A673 (cell line): ENCODE data around the gene UBE2D3. TPM values are rescaled to one million over a fixed set of nuclear protein-coding genes. Genes with fewer than 3 reads are reported as not detected.

Source experiments
- BruUV-seq: library from RNA; stranded (reverse); fragments of 400-500 nt; replicated peaks from 2 replicates; lab custom pipeline; 2021; lab: Mats Ljungman, UMichigan
- CTCF ChIA-PET: fragments of 300-600 bp; sonication (Branson Sonifier 250); formaldehyde crosslinking; loops from one replicate; lab custom pipeline; 2022; ENCODE audit warnings: antibody characterized with exemption; lab: Charles Lee
- POLR2A ChIA-PET: fragments of 300-600 bp; sonication (Branson Sonifier 250); formaldehyde crosslinking; loops from one replicate; lab custom pipeline; 2022; ENCODE audit warnings: antibody characterized with exemption; ENCODE audit not compliant: low non-redundant PET; lab: Charles Lee
- DNase-seq: peaks from one replicate; pipeline ENCODE4 v3.0.0-alpha.2; 2015; ENCODE audit warnings: low spot score
- H3K27ac ChIP-seq: fragments of 200-600 bp; sonication (generic); 2 replicates; pipeline ENCODE4 v1.5.1; 2016; ENCODE audit warnings: mixed run types, low read depth, mild to moderate bottlenecking, mixed read lengths, antibody characterized with exemption, low read length; ENCODE audit not compliant: poor library complexity, severe bottlenecking
- H3K27me3 ChIP-seq: fragments of 200-600 bp; sonication (generic); replicated peaks from 2 replicates; pipeline ENCODE4 v1.6.1; 2017; ENCODE audit warnings: mixed run types, low read depth, mild to moderate bottlenecking, mixed read lengths, antibody characterized with exemption, low read length; ENCODE audit not compliant: insufficient read depth, poor library complexity
- H3K36me3 ChIP-seq: fragments of 200-600 bp; sonication (generic); 2 replicates; pipeline ENCODE4 v1.6.1; 2016; ENCODE audit warnings: mixed run types, mild to moderate bottlenecking, mixed read lengths, antibody characterized with exemption, low read length; ENCODE audit not compliant: insufficient read depth, poor library complexity, severe bottlenecking
- H3K4me1 ChIP-seq: fragments of 200-600 bp; sonication (generic); 2 replicates; pipeline ENCODE4 v1.6.1; 2017; ENCODE audit warnings: mixed run types, mild to moderate bottlenecking, mixed read lengths, antibody characterized with exemption, low read length; ENCODE audit not compliant: insufficient read depth, poor library complexity, severe bottlenecking
- H3K4me3 ChIP-seq: fragments of 200-600 bp; sonication (generic); 2 replicates; pipeline ENCODE4 v1.5.1; 2016; ENCODE audit warnings: low read depth, mixed run types, mild to moderate bottlenecking, mixed read lengths, low read length; ENCODE audit not compliant: poor library complexity, severe bottlenecking
- H3K9me3 ChIP-seq: fragments of 200-600 bp; sonication (generic); 2 replicates; pipeline ENCODE4 v1.6.1; 2016; ENCODE audit warnings: mixed run types, low read depth, mild to moderate bottlenecking, mixed read lengths, antibody characterized with exemption, low read length; ENCODE audit not compliant: poor library complexity, severe bottlenecking
- EZH2 ChIP-seq: fragments of 200-600 bp; sonication (generic); IDR thresholded peaks from 2 replicates; pipeline ENCODE4 v1.6.1; 2017; ENCODE audit warnings: borderline replicate concordance, low read depth, mild to moderate bottlenecking, mixed read lengths, antibody characterized with exemption, low read length; ENCODE audit not compliant: poor library complexity, severe bottlenecking
- intact Hi-C: fragments of 100-400 bp; cut with micrococcal nuclease; formaldehyde crosslinking; loops from one replicate; pipeline ENCODE4 v1.10.0; 2022; ENCODE audit not compliant: unreplicated experiment
- total RNA-seq: library from RNA; stranded (reverse); gene quantifications from 2 replicates; pipeline ENCODE4 v1.2.3, GENCODE V29; 2021
- TF ChIP-seq, protein P1 (sequence below): fragments of 300-800, 200-600 bp; sonication (generic); conservative IDR thresholded peaks from 2 replicates; pipeline ENCODE4 v1.5.1; 2017; ENCODE audit warnings: low read depth, mild to moderate bottlenecking, antibody characterized with exemption, low read length, moderate library complexity, mixed read lengths

UBE2D3 gene
- total RNA-seq, 1 experiment from 2014 or later, result 378 TPM

DNA sequence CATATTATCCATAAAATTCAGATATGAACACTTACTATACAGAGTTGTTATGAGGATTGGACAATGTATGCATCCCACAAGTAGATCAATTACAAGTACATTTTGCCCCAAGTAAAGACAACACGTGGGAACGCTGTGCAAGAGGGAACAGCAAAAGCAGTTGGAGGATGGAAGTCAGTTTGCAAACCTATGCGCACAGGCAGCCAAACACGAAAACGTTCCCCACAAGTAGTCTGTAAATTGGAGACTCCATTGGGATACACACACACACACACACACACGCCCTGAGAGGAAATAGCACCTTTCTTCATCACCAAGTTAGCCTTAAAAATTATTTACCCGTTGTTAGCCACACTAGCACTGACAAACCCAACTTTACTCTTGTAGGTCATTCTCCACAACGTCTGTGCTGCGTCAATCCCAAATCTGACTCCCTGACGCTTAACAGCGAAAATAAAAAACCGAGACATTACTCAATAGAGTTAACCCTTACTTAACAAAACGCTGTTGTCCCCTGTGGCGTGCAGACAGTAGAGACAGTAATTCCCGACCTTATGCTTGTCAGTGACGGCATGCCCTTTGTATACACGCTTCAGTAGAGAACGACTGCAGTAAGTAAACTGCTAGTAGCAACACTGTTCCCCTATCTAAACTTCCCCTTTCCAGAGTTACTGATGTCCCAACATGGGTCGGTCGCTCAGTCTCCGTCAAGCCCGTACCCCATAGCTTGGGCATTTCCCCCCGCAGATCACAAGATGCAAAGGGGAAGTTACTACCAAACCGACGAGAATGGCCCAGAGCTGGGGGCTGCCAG lies 67.3 kb downstream of the UBE2D3 start:
- Histone ChIP-seq H3K9me3 (no peaks in the 10 kb centered on the region), H3K36me3 (no peaks in the 10 kb centered on the region), H3K4me3 (peak overlapping the region; percentile 73), H3K27me3 (no peaks in the 10 kb centered on the region), H3K4me1 (peaks cover 6% of the 10 kb centered on the region), H3K27ac (no peak overlapping the region)
- ChIA-PET CTCF (no interaction called here), POLR2A (no interaction called here)
- peak; percentile 49 for DNase-seq
- intact Hi-C loops, result loop anchor here (10.0 kb wide), 1 partner anchor 135 kb away; no protein-coding TSS in a partner anchor
- no peak for TF ChIP-seq EZH2
- TF ChIP-seq, protein P1, sequence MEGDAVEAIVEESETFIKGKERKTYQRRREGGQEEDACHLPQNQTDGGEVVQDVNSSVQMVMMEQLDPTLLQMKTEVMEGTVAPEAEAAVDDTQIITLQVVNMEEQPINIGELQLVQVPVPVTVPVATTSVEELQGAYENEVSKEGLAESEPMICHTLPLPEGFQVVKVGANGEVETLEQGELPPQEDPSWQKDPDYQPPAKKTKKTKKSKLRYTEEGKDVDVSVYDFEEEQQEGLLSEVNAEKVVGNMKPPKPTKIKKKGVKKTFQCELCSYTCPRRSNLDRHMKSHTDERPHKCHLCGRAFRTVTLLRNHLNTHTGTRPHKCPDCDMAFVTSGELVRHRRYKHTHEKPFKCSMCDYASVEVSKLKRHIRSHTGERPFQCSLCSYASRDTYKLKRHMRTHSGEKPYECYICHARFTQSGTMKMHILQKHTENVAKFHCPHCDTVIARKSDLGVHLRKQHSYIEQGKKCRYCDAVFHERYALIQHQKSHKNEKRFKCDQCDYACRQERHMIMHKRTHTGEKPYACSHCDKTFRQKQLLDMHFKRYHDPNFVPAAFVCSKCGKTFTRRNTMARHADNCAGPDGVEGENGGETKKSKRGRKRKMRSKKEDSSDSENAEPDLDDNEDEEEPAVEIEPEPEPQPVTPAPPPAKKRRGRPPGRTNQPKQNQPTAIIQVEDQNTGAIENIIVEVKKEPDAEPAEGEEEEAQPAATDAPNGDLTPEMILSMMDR, result no peak
- BruUV-seq, result no TSS peak

DNA sequence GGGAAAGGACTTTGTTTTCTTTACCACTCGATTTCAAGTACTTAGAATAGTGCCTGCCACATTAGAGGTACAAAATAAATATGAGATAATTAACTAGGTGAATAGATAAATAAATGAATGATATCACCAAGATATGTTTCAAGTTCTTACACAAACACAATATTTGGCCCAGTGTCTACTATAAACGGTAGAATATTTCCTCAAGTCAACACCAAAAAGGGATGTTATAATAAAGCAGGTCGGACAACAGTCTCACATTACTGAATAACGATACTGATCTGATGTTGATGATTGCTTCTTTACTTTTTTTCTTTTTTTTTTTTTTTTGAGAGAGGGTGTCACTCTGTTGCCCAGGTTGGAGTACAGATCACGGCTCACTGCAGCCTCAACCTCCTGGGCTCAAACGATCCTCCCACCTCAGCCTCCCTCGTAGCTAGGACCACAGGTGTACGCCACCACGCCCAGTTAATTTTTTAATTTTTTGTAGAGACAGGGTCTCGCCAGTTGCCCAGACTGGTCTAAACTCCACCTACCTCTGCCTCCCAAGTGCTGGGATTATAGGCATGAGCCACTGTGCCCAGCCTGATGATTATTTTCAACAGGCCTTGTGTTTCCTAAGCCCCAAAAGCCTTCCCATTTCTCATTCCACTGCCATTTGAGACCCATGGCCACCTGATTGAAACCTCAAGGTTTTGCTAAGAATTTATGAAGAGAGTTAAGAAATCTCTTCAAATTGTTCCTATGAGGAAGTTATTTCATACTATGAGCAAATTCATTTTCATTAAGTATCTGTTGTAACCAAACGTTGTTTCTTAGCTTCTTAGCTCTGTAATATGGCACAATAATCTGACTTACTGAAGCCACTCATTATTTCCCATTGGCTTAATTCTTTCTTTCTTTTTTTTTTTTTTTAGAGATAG lies 68.8 kb downstream of the UBE2D3 start:
- TF ChIP-seq EZH2, result no peak
- TF ChIP-seq, protein P1, result no peak
- no peaks in the 10 kb centered on the region for H3K9me3 ChIP-seq
- DNase-seq, result no peak
- H3K27me3 ChIP-seq, result no peaks in the 10 kb centered on the region
- intact Hi-C loops, result no loop called here
- BruUV-seq, result no TSS peak
- ChIA-PET POLR2A (no interaction called here), CTCF (no interaction called here)
- H3K36me3 ChIP-seq, result no peaks in the 10 kb centered on the region
- peaks cover 6% of the 10 kb centered on the region for H3K4me1 ChIP-seq
- H3K27ac ChIP-seq, result no peak overlapping the region
- H3K4me3 ChIP-seq, result no peak overlapping the region

DNA sequence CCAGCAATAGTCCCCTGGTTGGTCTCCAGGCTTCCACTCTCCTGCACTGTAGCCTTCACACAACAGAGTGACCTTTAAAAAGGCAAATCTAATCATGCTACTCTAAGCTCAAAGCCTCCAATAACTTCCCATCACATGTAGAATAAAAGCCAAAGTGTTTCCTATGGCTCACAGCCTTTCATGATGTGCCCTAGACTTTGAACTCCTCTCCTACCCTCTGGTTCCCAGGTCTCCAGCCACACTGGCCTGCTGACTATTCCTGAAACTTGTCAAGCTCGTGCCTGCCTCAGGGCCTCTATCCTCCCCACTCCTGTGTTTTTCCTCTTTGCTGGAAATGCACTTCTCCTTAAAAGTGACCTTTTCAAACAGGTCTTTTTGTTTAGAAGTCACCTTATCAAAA lies 69.7 kb downstream of the UBE2D3 start:
- Histone ChIP-seq H3K27me3 (no peaks in the 10 kb centered on the region), H3K4me1 (peaks cover 6% of the 10 kb centered on the region), H3K9me3 (no peaks in the 10 kb centered on the region), H3K27ac (no peak overlapping the region), H3K36me3 (no peaks in the 10 kb centered on the region), H3K4me3 (no peak overlapping the region)
- POLR2A ChIA-PET, result no interaction called here
- CTCF ChIA-PET, result no interaction called here
- DNase-seq, result no peak
- no TSS peak for BruUV-seq
- TF ChIP-seq, protein P1, result no peak
- TF ChIP-seq EZH2, result no peak
- intact Hi-C loops, result no loop called here
